AG10803 (cell line): Measurements from ENCODE around the gene CCDC88C.

ENCODE experiments used
- DNase-seq: peaks from one replicate; pipeline ENCODE4 v3.0.0; 2010; ENCODE audit warnings: low read depth
- H3K4me3 ChIP-seq: 2 replicates; pipeline ENCODE4 v1.5.1; 2011; ENCODE audit warnings: mild to moderate bottlenecking, low read length, control low read depth
- CTCF ChIP-seq: conservative IDR thresholded peaks from 2 replicates; pipeline ENCODE4 v1.5.1; 2011; ENCODE audit warnings: mild to moderate bottlenecking, low read length, control low read depth, inconsistent platforms

The CCDC88C gene

DNA sequence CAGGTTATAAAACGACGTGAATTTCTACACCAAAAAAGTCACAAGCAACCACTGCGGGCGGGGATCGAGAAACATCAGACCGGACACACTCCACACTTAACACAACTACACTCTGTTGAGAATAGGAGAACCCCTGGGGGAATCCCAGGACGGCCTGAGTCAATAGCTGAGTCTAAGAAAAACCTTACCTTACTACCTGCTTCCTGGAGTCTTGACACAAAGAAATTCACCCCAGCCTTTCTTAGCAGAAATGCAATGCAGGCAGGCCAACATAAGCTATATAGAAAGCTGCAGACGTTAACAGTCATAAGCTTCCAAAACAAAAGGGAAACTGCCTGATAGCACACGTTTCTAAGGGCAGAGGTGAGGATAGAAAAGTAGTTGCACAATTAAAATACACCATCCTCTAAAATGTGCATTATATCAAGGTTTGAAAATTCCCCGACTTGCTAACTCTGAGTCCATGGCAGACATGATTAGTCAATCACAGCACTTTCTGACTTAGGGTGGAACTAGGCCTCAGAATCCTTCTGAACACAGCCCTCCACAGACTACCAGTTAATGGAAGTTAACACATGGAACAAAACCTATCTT is 68.0 kb downstream of the CCDC88C start:
- DNase-seq = no peak
- no peak for TF ChIP-seq CTCF

GRCh38 chr14:91348845-91349465 is 68.7 kb downstream of the CCDC88C start:
- H3K4me3 ChIP-seq = no peak overlapping the region
- peak; percentile 28 for DNase-seq
- no peak for TF ChIP-seq CTCF

More for the DNA sequence above, 68.0 kb downstream of the CCDC88C start:
- no peak overlapping the region for H3K4me3 ChIP-seq

GRCh38 chr14:91346838-91347173 is 70.8 kb downstream of the CCDC88C start:
- no peak for TF ChIP-seq CTCF

GRCh38 chr14:91344096-91344495 is 73.5 kb downstream of the CCDC88C start:
- no peak for TF ChIP-seq CTCF
- no peak overlapping the region for H3K4me3 ChIP-seq
- no peak for DNase-seq

More at GRCh38 chr14:91346838-91347173, 70.8 kb downstream of the CCDC88C start:
- DNase-seq = no peak
- H3K4me3 ChIP-seq = no peak overlapping the region

GRCh38 chr14:91343051-91343450 is 74.6 kb downstream of the CCDC88C start:
- no peak for DNase-seq
- TF ChIP-seq CTCF = no peak

DNA sequence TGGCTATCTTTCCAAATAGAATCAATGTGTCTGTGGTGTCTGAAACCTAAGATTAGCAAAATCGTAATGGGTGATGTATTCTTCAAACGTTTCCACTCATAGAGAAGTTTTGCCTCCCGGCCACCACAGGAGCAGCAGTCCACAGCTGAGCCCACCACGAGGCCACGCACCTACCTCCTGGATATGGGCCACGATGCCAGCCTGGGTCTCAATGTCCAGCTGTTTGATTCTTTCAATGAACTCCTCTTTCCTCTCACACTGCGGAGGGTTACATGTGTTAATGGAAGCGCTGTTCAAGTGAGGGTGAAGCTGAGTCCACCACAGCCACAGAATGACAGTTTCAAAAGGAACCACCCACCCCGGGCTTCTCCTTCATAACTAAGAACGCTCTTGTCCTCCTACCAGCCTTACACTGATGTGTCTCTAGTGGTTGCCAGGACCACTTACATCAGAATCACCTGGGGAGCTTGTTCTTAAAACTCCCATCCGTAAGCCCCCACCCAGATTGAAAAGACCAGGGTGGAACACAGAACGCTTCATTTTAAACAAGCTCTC is 75.3 kb downstream of the CCDC88C start:
- DNase-seq = no peak
- no peak overlapping the region for H3K4me3 ChIP-seq
- TF ChIP-seq CTCF = no peak

More at GRCh38 chr14:91343051-91343450, 74.6 kb downstream of the CCDC88C start:
- no peak overlapping the region for H3K4me3 ChIP-seq

GRCh38 chr14:91341751-91342154 is 75.9 kb downstream of the CCDC88C start:
- no peak overlapping the region for H3K4me3 ChIP-seq
- no peak for TF ChIP-seq CTCF
- DNase-seq = no peak
